HG03159 (cell line): Measurements from ENCODE around the gene BCAS3.
A peak's percentile ranks its signal among the peaks of the same experiment; 100 is the strongest.
"Not testable (repeated sequence)": the region's sequence is repeated elsewhere in the genome, so short reads cannot be mapped to it uniquely, and the experiment has no call there.

Source experiments
- ATAC-seq: cut with Tn5 transposase; IDR thresholded peaks from one replicate; pipeline ENCODE4 v1.9.1; 2021; ENCODE audit warnings: mild to moderate bottlenecking, moderate library complexity; ENCODE audit not compliant: unreplicated experiment

BCAS3 gene

GRCh38 chr17:60677308-60678117 is at the start of gene BCAS3:
Gene BCAS3, plus strand, starts transcription at chr17:60677851.
- peak; percentile 98 for ATAC-seq

DNA sequence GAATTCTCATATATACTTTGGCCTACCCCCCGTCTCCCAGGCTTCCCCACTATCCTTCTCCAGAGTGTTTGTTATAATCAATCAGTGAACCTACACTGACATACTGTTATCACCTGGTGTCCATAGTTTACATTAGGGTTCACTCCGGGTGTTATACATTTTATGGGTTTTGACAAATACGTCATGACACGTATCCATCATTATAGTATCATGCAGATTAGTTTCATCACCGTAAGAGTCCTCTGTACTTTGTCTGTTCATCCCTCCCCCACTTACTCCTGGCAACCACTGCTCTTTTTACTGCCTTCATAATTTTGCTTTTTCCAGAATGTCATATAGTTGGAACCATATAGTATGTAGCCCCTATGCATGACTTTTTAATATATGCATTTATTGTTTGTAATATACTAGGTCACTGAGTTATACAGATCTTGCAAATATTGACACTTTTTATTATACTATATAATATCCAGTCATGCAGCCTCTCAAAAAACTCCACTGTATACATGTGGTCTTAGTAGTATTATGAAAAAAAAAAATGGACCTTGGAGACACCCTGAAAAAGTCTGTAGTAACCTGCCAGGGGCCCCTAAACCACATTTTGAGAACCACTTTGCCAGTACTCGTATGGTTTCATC is 49.3 kb upstream of the BCAS3 start:
- no peak for ATAC-seq

GRCh38 chr17:60629120-60629519 is 48.5 kb upstream of the BCAS3 start:
- no peak for ATAC-seq

DNA sequence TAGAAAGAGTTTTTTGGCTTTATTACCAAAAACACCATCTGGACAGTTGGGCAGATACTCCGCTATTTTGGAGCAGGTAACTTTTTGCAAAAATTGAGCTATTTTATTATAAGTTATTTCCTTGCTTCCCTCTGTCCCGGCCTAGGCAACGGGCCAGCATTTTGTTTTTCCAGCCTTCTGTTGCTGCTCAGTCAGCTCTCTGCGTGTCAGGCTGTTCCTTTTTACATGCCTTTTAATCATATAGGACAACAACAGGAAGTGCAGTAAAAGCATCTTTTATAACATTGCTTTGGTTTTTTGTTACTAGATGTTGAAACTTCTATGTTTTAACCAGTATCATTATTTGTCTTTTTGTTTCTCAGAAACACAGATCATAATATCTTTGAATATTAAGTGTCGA is 47.3 kb upstream of the BCAS3 start:
- ATAC-seq: no peak

DNA sequence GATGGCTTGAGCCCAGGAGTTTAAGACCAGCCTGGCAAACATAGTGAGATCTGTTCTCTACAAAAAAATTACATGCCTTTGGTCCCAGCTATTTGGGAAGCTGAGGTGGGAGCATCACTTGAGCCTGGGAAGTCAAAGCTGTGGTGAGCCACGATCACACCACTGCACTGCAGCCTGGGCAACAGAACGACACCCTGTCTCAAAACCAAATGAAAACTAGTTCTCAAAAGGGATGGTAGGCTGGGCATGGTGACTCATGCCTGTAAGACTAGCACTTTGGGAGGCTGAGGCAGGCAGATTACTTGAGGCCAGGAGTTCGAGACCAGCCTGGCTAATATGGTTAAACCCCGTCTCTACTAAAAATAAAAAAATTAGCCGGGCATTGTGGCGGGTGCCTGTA is 46.5 kb upstream of the BCAS3 start:
- no peak for ATAC-seq

DNA sequence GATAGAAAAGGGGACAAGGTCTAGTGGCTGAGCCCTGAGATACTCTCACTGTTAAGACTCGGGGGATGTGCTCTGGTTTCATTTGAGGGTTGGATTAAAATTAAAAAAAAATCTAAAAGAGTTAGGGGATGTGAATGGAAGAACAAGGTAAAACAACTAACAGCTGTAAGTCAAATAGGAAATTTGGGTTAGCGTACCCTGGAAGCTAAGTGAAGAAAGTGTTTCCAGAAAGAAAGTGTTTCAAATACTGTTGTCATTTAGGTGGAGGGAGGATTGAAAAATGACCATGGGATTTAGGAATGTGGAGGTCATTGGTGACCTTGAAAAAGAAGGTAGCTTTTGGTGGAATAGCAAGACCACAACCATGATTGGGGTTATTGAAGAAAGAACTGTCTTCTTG is 40.0 kb upstream of the BCAS3 start:
- no peak for ATAC-seq

DNA sequence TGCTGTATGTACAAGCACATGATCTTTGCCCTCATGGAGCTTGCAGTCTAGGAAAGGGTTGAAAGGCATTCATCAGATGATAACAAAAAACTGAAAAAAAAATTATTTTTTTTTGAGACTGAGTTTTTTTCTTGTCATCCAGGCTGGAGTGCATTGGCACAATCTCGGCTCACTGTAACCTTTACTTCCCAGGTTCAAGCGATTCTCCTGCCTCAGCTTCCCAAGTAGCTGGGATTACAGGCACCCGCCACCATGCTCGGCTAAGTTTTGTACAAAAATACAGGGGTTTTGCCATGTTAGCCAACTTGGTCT is 38.7 kb upstream of the BCAS3 start:
- no peak for ATAC-seq

GRCh38 chr17:60640503-60640902 is 37.1 kb upstream of the BCAS3 start:
- ATAC-seq: no peak

GRCh38 chr17:60641126-60641525 is 36.5 kb upstream of the BCAS3 start:
- no peak for ATAC-seq

GRCh38 chr17:60641810-60642220 is 35.8 kb upstream of the BCAS3 start:
- ATAC-seq: no peak

- ATAC-seq: no peak
Measured at GRCh38 chr17:60645918-60646523, 31.6 kb upstream of the BCAS3 start.

DNA sequence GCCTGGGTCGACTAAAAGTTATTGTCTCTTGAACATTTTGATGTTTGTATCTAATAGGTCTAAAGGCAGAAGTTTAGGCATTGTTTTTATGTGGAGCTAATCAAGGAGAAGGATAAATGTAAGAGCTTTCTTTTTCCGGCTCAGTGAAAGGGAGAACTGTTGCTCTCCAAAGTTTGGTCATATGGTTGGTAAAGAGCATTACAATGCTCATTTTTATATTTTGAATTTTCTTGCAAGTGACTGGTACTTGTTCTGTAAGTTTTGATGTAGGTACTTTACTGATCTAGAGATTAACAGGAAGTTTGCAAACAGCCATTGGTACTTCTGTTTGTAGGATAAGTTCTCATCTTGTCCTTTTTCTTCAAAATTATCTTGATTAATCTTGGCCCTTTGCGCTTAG is 30.9 kb upstream of the BCAS3 start:
- ATAC-seq: no peak

GRCh38 chr17:60647705-60648104 is 29.9 kb upstream of the BCAS3 start:
- ATAC-seq: no peak

- ATAC-seq: peak; percentile 93
Measured at GRCh38 chr17:60652454-60653247, 25.0 kb upstream of the BCAS3 start.

GRCh38 chr17:60653569-60653968 is 24.1 kb upstream of the BCAS3 start:
- ATAC-seq: no peak

DNA sequence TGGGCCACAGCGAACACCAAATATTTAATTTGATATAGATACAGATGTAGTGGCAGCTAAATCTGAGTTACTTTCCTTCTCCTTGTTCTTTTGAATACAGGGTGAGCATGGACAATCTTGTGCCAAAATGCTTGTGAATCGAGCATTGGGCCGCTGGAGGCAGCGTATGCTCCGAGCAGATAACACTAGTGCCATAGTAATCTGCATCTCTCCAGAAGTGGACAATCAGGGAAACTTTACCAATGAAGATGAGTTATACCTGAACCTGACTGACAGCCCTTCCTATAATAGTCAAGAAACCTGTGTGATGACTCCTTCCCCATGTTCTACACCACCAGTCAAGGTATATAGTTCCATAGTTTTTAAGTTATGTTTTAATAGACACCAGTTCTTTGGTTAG is 21.2 kb upstream of the BCAS3 start:
- ATAC-seq: no peak

- ATAC-seq: no peak
Measured at GRCh38 chr17:60659156-60659555, 18.5 kb upstream of the BCAS3 start.

DNA sequence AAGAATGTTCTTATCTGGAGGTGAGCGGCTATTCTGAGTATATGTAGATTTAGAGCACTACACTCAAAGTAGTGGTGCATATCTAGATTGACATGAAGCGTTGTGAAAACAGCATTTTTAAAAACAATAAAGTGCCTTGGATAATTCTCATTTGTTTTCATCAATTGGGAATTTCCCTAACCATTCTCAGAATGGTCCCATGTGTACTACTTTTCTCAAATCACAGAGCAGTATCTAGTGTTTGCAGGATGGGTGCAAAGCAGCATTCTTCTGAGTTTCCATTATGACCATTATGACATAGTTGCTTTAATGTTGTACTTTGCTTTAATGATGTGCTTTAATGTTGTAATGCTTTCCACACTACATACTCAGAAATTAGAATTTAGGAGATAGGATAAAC is 16.2 kb upstream of the BCAS3 start:
- ATAC-seq: no peak

DNA sequence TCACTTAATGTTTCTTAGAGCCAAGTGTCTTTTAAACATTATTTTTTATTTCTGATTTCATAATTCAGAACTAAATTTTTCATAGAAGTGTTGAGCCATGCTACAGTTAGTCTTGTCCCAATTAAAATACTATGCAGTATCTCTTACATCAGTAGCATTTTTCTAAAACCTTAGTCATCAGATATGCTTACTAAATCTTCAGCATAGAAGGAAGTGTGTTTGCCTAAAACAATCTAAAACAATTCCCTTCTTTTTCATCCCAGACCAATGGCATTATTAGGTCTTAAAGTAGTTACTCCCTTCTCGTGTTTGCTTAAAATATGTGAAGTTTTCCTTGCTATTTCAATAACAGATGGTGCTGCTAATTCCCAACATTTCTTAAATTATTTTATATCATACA is 13.6 kb upstream of the BCAS3 start:
- ATAC-seq: no peak

GRCh38 chr17:60665602-60666001 is 12.0 kb upstream of the BCAS3 start:
- ATAC-seq: no peak

DNA sequence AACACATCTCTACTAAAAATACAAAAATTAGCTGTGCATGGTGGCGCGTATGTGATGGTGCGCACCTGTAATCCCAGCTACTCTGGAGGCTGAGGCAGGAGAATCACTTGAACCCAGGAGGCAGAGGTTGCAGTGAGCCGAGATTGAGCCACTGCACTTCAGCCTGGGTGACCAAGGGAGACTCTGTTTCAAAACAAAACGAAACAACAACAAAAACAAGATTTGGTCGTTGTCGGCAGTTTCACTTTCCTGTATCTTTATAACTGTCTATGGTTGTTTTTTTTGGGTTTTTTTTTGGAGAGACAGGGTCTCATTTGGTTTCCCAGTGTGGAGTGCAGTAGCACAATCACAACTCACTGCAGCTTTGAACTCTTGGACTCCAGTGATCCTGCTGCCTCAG is 8.9 kb upstream of the BCAS3 start:
- ATAC-seq: not testable (repeated sequence)

DNA sequence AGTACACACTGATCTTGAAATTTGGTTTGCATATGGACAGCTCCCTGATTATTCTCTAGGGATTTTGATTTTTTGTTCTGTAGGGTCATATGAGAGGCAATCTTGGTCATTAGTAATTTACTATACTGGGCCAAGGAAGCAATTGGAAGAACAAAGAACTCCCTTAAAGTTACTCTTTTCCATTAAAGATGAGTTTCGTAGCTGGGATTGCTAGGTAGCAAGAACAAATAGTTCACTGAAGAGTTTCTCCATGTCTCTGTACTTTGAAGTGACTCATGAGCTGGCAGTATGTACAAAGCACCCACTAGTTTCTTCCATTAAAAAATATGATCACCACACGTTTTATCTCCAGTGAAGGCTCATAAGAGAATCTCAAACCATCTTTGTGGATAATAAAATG is 6.2 kb upstream of the BCAS3 start:
- no peak for ATAC-seq
